Omental fat pad (tissue), 4 donors: ENCODE results near the gene RHEB. TPM values are rescaled to one million over a fixed set of nuclear protein-coding genes. Genes with fewer than 3 reads are reported as not detected.
A peak's percentile ranks its signal among the peaks of the same experiment; 100 is the strongest.
"Not testable (repeated sequence)": the region's sequence is repeated elsewhere in the genome, so short reads cannot be mapped to it uniquely, and the experiment has no call there.

Experiments
- ATAC-seq: fragments of 150-250 bp; one replicate; pipeline ENCODE4 v1.9.1; 2016; ENCODE audit warnings: mild to moderate bottlenecking, moderate library complexity; ENCODE audit not compliant: low FRiP score
- DNase-seq: peaks from one replicate; pipeline ENCODE4 v3.0.0-alpha.2; 2019; ENCODE audit warnings: low spot score
- total RNA-seq, 4 donors: library from RNA; depleted of rRNA; stranded (reverse); fragments of >200 nt; gene quantifications; one replicate each; pipeline ENCODE4 v1.1.0, GENCODE V29; 2016
- TF ChIP-seq, protein P1 (sequence below), 3 donors: fragments of 450-650 bp; IDR thresholded peaks; one replicate each; pipeline ENCODE4 v1.5.1; 2016 to 2017; ENCODE audit warnings: antibody characterized with exemption in 3 of 3, mild to moderate bottlenecking in 3 of 3, moderate library complexity in 2 of 3

Gene RHEB
- total RNA-seq, 4 donors from 2014 or later: 93.9 to 124 (median 104) TPM

DNA sequence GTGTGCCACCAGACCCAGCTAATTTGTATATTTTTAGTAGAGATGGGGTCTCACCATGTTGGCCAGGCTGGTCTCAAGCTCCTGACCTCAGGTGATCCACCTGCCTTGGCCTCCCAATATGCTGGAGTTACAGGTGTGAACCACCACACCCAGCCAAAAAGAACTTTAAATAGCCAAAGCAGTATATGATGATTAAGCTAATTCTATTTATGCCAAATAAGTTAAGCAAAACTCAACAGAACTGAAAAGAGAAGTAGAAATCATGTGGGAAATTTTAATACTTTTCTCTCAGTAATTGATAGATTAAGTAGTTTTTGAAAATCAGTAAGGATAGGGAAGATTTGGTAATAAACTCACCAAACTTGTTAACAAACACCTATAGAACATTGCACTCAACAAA, 24.5 kb upstream of the RHEB start:
- TF ChIP-seq, protein P1, sequence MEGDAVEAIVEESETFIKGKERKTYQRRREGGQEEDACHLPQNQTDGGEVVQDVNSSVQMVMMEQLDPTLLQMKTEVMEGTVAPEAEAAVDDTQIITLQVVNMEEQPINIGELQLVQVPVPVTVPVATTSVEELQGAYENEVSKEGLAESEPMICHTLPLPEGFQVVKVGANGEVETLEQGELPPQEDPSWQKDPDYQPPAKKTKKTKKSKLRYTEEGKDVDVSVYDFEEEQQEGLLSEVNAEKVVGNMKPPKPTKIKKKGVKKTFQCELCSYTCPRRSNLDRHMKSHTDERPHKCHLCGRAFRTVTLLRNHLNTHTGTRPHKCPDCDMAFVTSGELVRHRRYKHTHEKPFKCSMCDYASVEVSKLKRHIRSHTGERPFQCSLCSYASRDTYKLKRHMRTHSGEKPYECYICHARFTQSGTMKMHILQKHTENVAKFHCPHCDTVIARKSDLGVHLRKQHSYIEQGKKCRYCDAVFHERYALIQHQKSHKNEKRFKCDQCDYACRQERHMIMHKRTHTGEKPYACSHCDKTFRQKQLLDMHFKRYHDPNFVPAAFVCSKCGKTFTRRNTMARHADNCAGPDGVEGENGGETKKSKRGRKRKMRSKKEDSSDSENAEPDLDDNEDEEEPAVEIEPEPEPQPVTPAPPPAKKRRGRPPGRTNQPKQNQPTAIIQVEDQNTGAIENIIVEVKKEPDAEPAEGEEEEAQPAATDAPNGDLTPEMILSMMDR (IDR thresholded peaks at IDR 0.05): no peak
- DNase-seq: no peak
- no peak for ATAC-seq

DNA sequence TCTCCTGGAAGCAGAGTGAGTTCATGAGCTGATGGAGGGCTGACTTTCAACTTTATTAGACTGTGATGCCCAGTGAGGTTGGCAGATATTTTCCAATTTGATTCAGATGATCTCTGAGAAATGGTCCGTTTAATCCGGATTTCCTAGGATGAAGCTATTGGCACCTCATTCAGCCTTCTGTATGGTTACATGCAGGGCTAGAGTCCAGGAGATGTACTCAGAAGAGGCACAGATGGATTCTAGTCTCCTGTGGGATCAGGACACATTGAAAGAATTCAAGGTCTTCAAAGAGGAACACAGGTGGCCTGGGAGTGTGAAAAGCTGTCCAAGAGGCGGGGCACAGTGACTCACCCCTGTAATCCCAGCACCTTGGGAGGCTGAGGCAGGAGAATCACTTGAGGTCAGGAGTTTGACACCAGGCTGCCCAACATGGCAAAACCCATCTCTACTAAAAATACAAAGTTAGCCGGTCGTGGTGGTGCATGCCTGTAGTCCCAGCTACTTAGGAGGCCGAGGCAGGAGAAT, 23.0 kb upstream of the RHEB start:
- DNase-seq: no peak
- TF ChIP-seq, protein P1 (IDR thresholded peaks at IDR 0.05): no peak
- ATAC-seq: no peak

DNA sequence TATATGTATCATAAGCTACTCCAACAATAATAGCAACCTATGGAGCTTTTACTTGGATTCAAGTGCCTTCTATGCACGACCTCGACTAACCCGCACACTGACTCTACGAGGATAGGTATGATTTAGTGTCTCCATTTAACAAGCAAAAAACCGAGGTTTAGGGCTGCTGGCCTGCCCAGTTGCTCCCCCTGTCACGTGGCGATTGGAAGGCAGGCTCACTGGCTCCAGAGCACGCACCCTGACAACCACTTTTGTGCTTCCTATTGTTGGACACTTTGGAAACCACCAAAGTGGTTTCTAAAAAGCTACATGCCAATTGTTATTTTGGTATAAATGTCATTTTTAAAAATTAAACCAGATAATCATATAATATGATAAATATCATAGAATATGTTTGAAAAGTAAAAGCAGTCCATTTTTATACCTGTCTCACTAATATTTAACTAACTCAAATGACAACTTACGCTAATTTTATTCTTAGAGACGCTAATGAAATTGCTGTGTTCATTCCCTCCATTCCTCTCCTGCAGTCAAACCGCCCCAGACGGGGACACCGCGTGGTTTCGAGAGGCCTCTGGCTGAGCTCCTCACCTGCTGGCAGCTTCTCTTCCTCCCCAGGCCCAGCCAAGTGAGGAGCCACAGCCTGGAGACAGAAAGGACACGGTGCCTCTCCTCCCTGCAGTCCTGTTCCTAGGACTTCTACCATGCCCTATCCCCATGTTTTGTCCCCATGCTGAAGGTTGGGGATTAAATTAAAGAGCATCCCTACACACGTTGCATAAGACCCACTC, 22.2 kb upstream of the RHEB start:
- TF ChIP-seq, protein P1 (IDR thresholded peaks at IDR 0.05): no peak
- no peak for ATAC-seq
- DNase-seq: no peak

DNA sequence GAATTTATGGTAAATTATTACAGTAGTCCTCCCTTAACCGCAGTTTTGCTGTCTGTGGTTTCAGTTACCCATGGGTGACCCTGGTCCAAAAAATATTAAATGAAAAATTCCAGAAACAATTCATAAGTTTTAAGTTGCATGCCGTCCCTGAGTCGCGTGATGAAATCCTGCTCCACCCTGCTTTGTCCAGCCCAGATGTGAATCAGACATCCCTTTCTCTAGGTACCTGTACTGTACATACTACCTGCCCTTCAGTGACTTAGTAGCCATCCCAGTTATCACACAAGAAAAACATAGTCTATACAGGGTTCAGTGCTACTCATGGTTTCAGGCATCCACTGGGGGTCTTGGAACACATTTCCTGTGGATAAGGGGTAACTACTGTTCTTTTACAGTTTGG, 20.5 kb upstream of the RHEB start:
- TF ChIP-seq, protein P1 (IDR thresholded peaks at IDR 0.05): no peak
- ATAC-seq: no peak
- DNase-seq: no peak

DNA sequence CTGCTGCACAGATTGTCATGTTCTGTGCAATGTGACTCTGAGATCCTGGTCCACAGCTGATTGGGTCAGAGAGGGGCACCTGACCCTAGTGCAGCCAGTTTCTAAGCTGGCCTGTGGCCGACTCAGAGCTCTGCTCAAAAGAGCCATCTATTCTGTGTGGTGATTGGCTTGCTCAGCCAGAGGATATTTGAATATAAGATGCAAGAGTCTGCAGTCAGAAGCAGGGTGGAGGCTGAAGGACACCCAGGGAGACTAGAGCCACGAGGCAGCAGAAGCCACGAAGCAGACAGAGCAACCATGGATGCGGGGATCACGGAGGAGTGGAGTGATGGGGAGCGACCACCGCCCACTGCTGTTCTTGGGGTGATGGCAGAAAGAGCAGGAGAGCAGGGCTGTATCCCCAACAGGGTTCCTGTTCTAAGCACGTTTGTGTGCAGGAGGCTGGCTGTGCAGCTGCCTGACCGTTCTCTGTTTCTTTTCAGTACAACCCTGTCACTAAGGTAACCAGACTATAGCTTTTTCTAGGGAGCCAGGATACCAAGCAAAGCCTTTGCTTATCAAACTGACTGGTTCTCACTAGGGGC, 19.5 kb upstream of the RHEB start:
- peak; percentile 14 for ATAC-seq
- TF ChIP-seq, protein P1 (IDR thresholded peaks at IDR 0.05): no peak
- no peak for DNase-seq

DNA sequence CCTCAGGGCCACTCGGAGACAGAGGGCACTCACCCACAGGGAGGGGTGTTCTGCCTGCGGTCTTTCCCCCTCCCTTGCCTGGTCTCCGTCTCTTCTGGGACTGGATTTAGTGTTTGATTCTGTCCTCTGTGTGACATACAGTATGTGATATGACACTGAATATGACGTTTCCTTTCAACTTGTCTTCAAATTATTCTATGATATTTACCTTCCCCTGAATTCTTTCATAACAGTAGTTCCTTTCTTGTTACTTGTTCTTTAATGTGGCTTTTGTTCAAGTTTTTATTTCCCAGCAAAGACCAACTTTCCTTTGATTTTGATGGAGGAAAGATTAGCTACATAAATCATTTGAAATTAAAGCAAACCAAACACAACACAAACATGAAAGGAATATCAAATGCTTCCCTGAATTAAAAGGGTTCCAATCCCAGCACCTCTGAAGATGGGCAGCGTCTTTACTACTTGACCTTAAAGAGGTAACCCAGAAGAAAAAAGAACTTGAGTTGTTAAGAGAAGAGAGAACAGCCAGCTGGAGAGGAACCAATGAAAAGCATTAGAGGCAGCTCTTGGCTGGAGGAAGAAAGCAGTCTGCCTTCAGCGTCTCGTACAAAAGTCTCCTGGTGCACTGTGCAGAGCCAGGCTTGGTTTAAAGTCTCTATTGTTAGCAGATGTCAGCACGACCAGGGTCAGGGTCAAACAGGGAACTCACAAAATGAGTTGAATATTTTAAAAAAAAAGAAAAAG, 18.3 kb upstream of the RHEB start:
- TF ChIP-seq, protein P1 (IDR thresholded peaks at IDR 0.05): no peak
- DNase-seq (no peak), ATAC-seq (peak; percentile 57)

DNA sequence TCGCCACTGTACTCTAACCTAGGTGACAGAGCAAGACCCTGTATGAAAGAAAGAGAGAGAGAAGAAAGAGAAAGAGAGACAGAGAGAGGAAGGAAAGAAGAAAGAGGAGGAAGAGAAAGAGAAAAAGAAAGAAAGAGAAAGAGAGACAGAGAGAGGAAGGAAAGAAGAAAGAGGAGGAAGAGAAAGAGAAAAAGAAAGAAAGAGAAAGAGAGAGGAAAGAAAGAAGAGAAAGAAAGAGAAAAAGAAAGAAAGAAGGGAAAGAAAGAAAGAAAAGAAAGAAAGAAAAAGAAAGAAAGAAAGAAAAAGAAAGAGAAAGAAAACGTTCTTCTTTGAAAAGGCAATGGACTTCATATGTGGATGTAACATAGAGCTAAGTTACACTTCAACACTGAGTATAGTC, 16.5 kb upstream of the RHEB start:
- ATAC-seq, DNase-seq: not testable (repeated sequence)
